ENCODE results near the gene TNFRSF19.
"Not testable (repeated sequence)": the region's sequence is repeated elsewhere in the genome, so short reads cannot be mapped to it uniquely, and the experiment has no call there.

Gene TNFRSF19

DNA sequence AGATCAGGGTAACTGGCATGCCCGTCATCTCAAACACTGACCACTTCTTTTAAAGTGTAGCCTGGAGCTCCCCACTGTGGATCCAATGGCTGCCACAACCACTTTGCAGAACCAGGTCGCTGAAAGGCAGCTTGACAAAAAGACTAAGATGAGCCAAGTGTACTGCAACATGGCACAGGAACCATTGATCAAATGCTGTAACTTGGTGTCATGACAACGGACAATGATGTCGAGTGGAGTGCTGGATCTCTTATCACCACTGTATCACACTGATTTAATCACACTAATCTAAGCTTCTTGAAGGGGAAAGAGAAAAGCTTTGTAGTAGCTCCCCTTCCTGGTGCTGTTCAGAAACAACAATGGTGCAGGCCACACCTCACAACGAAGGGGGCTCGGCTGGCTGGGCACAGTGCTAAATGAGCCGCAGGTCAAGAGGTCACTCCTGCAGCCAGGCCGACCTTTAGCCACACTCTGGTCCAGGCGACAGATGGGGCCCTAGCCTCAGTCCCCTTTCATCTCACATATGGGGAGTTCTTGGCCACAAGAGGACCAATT, 2.2 kb upstream of the TNFRSF19 start:
- no peak for DNase-seq (ENCODE audit: low read depth in 2 of 2)

- no peak for DNase-seq (ENCODE audit: low read depth in 2 of 2)
Observed at GRCh38 chr13:23570921-23571315, 706 bp downstream of the TNFRSF19 start.

GRCh38 chr13:23571431-23571830, 1.2 kb downstream of the TNFRSF19 start:
- DNase-seq (ENCODE audit: low read depth in 2 of 2) = no peak

GRCh38 chr13:23572836-23573235, 2.6 kb downstream of the TNFRSF19 start:
- no peak for DNase-seq (ENCODE audit: low read depth in 2 of 2)

DNA sequence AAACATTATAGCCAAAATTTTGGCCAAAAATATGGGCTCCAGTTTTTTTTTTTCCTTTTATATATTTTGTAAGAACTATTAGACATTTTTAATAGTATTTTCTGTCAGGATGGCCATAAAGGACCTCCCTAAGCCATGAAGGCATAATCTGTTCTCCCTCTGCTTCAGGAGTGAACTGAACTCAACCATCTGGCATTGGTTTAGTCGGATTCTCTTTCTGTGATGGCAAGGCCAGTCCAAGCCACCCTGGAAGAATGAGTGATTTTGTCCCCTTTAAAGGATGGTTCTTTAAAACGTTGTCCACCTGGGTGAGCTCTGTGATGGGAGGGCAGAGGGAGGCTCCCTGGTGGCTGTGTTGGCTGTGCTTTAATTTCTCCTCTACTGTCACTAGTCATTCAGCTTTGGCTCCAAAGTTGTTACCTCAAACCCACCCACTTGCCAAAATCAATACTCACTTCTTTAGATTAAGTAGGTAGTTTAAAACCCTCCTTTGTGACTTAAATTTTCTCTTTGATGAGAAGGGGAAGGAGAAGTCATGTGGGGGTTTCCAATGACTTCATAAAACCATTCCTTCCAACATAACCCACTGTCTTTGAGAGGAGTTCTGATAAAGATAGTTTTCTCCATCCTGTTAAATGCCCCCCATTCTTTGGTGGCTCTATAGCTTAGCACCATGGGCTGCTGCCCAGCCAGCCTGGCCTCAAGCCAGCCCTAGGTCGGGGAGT, 4.4 kb downstream of the TNFRSF19 start:
- DNase-seq (ENCODE audit: low read depth in 2 of 2) = no peak

GRCh38 chr13:23575632-23576031, 5.4 kb downstream of the TNFRSF19 start:
- DNase-seq (ENCODE audit: low read depth in 2 of 2) = no peak

DNA sequence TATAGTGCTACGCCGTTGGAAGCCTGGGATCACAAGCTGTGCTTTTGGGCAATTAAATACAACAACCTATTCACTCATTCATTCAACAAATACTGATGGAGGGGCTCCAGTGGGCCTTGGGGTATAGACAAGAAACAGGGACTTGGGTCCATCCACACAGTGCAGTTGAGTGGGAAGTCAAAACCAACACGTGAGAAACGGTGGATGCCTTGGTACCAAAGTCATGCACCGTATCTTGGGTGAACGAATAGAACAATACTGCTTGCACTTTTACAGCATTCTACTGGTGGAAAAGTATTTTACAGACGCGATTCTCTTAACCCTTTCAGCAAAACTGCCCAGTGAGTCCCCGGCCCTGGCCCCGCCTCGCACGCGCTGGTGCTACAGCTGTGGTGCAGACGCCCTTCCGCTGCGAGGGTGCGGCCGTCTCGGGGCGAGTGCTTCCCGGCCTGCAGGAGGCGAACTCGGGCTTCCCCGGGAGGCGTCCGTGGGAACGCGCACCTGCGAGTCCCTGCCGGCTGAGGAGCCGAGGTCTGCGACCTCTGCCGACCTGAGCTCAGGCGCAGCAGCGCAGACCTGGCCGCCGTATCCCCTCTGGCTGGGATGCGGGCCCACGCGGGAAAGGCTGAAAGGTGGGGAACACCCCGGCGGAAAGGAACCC, 8.3 kb downstream of the TNFRSF19 start:
- peak; percentile 29 to 56 for DNase-seq (ENCODE audit: low read depth in 2 of 2)

- peak; percentile 91 to 93 for DNase-seq (ENCODE audit: low read depth in 2 of 2)
Observed at GRCh38 chr13:23579072-23579895, 9.1 kb downstream of the TNFRSF19 start.

DNA sequence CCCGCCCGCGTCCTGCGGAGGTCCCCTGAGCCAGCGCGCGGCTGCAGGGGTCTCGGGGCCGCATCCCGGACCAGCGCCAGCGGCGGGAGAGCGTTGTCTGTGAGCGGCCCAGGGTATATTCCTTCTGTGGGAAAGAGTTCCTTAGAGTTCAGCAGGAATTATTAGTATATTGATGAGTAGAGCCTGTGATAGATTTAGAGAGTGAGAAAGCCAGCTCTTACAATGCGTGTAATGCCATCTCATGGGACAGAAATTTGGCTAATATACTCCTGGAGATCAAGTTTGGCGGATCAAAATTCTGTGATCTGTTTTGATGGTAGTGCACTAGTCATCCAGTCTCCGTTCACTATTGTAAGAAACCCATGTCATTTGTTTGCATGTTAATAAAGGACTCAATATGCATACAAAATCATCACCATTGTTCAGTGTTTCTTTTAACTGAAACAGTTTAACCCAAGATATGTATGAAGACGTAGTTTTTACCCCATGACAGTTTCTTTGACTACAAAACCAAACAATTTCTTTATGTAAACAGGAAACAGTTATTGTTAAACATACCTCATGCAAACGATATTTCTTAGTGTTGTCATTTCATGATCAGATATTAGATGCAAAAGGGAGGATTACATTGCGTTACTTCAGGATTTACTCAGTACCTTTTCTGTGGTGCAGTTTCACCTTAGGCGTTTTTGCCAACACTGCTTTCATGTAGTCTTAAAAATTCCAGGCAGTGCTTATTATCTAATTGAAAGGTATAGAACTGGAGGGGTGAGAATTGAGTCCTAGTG, 9.9 kb downstream of the TNFRSF19 start:
- no peak for DNase-seq (ENCODE audit: low read depth in 2 of 2)

GRCh38 chr13:23580684-23581060, 10.5 kb downstream of the TNFRSF19 start:
- DNase-seq (ENCODE audit: low read depth in 2 of 2) = no peak

DNA sequence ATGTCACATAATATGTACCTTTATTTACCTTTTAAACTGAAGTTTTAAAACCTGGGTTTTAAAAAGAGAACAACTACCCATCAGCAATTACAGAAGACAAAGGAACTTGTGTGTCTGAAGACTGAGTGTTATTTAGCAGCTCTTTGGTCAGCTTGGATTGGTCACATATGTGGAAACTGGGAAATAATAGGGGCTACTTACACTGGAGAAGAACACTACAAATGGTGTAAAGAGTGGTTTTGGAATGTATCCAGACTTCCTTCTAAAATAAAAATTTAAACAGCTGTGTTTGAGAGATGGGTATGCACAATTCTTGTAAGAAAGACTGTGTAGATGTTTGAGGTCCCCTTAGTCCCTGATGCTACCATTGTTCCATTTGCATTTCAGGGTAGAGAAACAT, 13.3 kb downstream of the TNFRSF19 start:
- DNase-seq (ENCODE audit: low read depth in 2 of 2) = no peak

DNA sequence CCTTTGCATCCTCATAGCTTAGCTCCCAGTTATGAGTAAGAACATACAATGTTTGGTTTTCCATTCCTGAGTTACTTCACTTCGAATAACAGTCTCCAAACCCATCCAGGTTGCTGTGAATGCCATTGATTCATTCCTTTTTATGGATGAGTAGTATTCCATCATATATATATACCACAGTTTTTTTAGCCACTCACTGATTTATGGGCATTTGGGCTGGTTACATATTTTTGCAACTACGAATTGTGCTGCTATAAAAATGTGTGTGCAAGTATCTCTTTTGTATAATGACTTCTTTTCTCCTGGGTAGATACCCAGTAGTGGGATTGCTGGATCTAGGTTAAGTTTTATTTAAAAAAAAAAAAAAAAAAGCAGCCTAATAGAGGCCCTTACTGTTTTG, 14.1 kb downstream of the TNFRSF19 start:
- no peak for DNase-seq (ENCODE audit: low read depth in 2 of 2)

- no peak for DNase-seq (ENCODE audit: low read depth in 2 of 2)
Observed at GRCh38 chr13:23586336-23586735, 16.1 kb downstream of the TNFRSF19 start.

DNA sequence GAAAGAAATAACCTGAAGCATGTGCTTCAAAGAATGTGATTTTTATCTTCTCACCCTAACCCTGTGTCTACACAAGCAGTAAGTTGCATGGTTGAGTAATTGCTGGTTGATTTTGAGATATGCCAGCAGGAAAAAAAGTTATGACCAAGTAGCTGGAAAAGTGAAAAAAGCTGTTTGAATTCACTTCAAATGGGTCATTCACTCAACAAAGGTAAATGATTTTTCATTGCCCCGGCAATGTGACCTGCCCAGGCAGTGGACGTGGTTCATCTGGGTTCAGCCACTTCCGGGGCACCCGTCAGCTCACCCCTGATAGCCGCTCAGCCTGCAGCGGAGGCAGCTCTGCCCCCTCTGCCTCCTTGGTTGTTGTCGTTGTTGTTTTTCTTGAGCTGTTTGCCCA, 18.5 kb downstream of the TNFRSF19 start:
- no peak for DNase-seq (ENCODE audit: low read depth in 2 of 2)

GRCh38 chr13:23592596-23592995, 22.4 kb downstream of the TNFRSF19 start:
- DNase-seq (ENCODE audit: low read depth in 2 of 2) = no peak

DNA sequence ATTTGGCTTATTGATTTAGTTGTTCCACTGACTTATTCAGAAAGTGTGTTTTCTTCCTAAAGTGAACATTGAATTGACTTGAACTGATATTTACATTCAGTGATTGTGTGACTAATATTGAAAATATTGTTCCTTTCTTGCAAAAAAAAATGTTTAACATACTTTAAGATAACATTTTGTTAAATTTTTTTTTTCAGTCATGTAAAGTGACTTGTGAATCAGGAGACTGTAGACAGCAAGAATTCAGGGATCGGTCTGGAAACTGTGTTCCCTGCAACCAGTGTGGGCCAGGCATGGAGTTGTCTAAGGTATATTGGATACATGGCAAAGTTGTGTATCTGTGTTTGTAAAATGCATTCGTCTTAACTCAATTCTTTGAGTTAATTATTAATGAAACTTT, 22.9 kb downstream of the TNFRSF19 start:
- no peak for DNase-seq (ENCODE audit: low read depth in 2 of 2)

DNA sequence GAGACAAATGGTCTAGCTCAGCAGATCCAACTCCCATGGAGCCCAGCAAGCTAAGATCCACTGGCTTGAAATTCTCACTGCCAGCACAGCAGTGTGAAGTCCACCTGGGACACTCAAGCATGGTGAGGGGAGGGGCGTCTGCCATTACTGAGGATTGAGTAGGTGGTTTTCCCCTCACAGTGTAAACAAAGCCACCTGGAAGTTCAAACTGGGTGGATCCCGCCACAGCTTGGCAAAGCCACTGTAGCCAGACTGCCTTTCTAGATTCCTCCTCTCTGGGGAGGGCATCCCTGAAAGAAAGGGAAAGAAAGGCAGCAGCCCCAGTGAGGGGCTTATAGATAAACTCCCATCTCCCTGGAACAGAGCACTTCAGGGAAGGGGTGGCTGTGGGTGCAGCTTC, 24.1 kb downstream of the TNFRSF19 start:
- not testable (repeated sequence) for DNase-seq (ENCODE audit: low read depth in 2 of 2)

GRCh38 chr13:23598369-23598768, 28.2 kb downstream of the TNFRSF19 start:
- no peak for DNase-seq (ENCODE audit: low read depth in 2 of 2)

- DNase-seq (ENCODE audit: low read depth in 2 of 2) = no peak
Observed at GRCh38 chr13:23599083-23599925, 29.1 kb downstream of the TNFRSF19 start.

DNA sequence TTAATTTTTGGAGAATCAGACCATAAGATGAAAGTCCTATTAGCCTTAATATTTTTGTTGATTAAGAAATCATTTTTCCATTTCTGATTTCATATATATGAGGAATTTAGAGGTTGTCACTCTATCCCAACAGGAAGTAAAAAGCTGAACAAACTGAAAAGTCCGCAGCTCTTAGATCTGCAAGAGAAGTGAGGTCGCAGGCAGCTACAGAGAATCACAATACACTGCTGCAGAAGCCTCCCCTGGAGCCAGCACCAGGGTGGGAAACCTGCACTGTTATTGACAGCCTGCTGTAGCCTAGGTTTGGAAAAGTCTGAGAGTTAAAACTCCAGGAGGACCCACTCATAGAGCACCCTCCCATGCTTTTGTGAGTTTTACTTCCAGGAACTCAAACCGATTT, 29.9 kb downstream of the TNFRSF19 start:
- no peak for DNase-seq (ENCODE audit: low read depth in 2 of 2)

GRCh38 chr13:23600534-23600933, 30.3 kb downstream of the TNFRSF19 start:
- DNase-seq (ENCODE audit: low read depth in 2 of 2) = no peak

Measured in activated CD4-positive, alpha-beta T cell treated with anti-CD3 and anti-CD28 coated beads for 24 hours (primary cell).